Natural killer cell treated with Interleukin-12 subunit alpha and Interleukin-12 subunit beta and Interleukin-15 and Interleukin-18, amount 100 ng/mL, for 72 hours (primary cell): ENCODE measurements around the gene SCYGR2. TPM values are rescaled to one million over a fixed set of nuclear protein-coding genes. Genes with fewer than 3 reads are reported as not detected.

Experiments
- total RNA-seq, 2 donors: library from RNA; stranded (reverse); gene quantifications; one replicate each; pipeline ENCODE4 v1.2.3, GENCODE V29; 2022

The SCYGR2 gene
- total RNA-seq, 2 donors from 2014 or later = not detected

Other genes starting within 250 kb of the SCYGR2 start
- not detected for gene TM4SF20, start 219.6 kb upstream of the SCYGR2 start, total RNA-seq
- not detected for gene SCYGR1, start 210.9 kb upstream of the SCYGR2 start, total RNA-seq
- gene AGFG1, start 126.7 kb upstream of the SCYGR2 start, total RNA-seq = 10 to 100 TPM; 65.9 to 78.8 TPM
- not detected for gene SCYGR3, start 15.9 kb downstream of the SCYGR2 start, total RNA-seq
- gene SCYGR4, start 18.6 kb downstream of the SCYGR2 start, total RNA-seq = not detected
- gene SCYGR5, start 67.9 kb downstream of the SCYGR2 start, total RNA-seq = not detected
- gene SLC19A3, start 119.1 kb downstream of the SCYGR2 start, total RNA-seq = not detected
- gene SCYGR6, start 125.9 kb downstream of the SCYGR2 start, total RNA-seq = not detected
- not detected for gene SCYGR7, start 129.4 kb downstream of the SCYGR2 start, total RNA-seq
- gene SCYGR8, start 147.0 kb downstream of the SCYGR2 start, total RNA-seq = not detected
- gene CCL20, start 214.9 kb downstream of the SCYGR2 start, total RNA-seq = not detected